ENCODE results near the gene FANCB. TPM values are rescaled to one million over a fixed set of nuclear protein-coding genes. Genes with fewer than 3 reads are reported as not detected.

FANCB gene
- total and polyA plus RNA-seq, 8 donors: 0.08 to 0.83 (median 0.33) TPM

Other genes with a start within 250 kb of the FANCB start
- 1 to 10 TPM; 3.1 to 8.3 (median 5.2) TPM for gene MOSPD2, start 352 bp upstream of the FANCB start, total RNA-seq
- 1 to 10 TPM; 1.9 to 3.0 TPM for gene MOSPD2, start 352 bp upstream of the FANCB start, polyA plus RNA-seq

All from pancreas (tissue), 8 donors.